ENCODE results near the gene CDKN1C.

Gene CDKN1C

GRCh38 chr11:2890466-2891294 is 5.1 kb upstream of the CDKN1C start:
- DNase-seq (ENCODE audit: low spot score) (no peak), FAIRE-seq (no peak)

- no peak for FAIRE-seq
- DNase-seq (ENCODE audit: low spot score) = no peak
Observed at GRCh38 chr11:2889362-2890273, 4.0 kb upstream of the CDKN1C start.

GRCh38 chr11:2888266-2888968 is 2.8 kb upstream of the CDKN1C start:
- FAIRE-seq (peak; percentile 96), DNase-seq (ENCODE audit: low spot score) (peak; percentile 86)

GRCh38 chr11:2887515-2888195 is 2.1 kb upstream of the CDKN1C start:
- DNase-seq (ENCODE audit: low spot score) = no peak
- FAIRE-seq = no peak

- FAIRE-seq = no peak
- DNase-seq (ENCODE audit: low spot score) = no peak
Observed at GRCh38 chr11:2886936-2887335, 1.4 kb upstream of the CDKN1C start.

GRCh38 chr11:2886191-2886894 is 768 bp upstream of the CDKN1C start:
- FAIRE-seq (no peak), DNase-seq (ENCODE audit: low spot score) (no peak)

- FAIRE-seq (peak; percentile 67), DNase-seq (ENCODE audit: low spot score) (peak; percentile 83)
Observed at GRCh38 chr11:2885017-2885677, 428 bp downstream of the CDKN1C start.

- DNase-seq (ENCODE audit: low spot score) (peak; percentile 77), FAIRE-seq (no peak)
Observed at GRCh38 chr11:2883979-2884815, 1.4 kb downstream of the CDKN1C start.

- DNase-seq (ENCODE audit: low spot score) (peak; percentile 29), FAIRE-seq (no peak)
Observed at GRCh38 chr11:2883640-2883978, 2.0 kb downstream of the CDKN1C start.

GRCh38 chr11:2882396-2883110 is 3.0 kb downstream of the CDKN1C start:
- DNase-seq (ENCODE audit: low spot score) = no peak
- no peak for FAIRE-seq

- FAIRE-seq (no peak), DNase-seq (ENCODE audit: low spot score) (no peak)
Observed at GRCh38 chr11:2881981-2882375, 3.6 kb downstream of the CDKN1C start.

GRCh38 chr11:2881076-2881980 is 4.2 kb downstream of the CDKN1C start:
- FAIRE-seq (no peak), DNase-seq (ENCODE audit: low spot score) (no peak)

- no peak for FAIRE-seq
- DNase-seq (ENCODE audit: low spot score) = no peak
Observed at GRCh38 chr11:2880646-2881045, 4.9 kb downstream of the CDKN1C start.

- no peak for FAIRE-seq
- no peak for DNase-seq (ENCODE audit: low spot score)
Observed at GRCh38 chr11:2878782-2879181, 6.8 kb downstream of the CDKN1C start.

GRCh38 chr11:2877474-2877873 is 8.1 kb downstream of the CDKN1C start:
- FAIRE-seq (no peak), DNase-seq (ENCODE audit: low spot score) (no peak)

- no peak for FAIRE-seq
- DNase-seq (ENCODE audit: low spot score) = no peak
Observed at GRCh38 chr11:2874963-2875362, 10.6 kb downstream of the CDKN1C start.

- DNase-seq (ENCODE audit: low spot score) (no peak), FAIRE-seq (no peak)
Observed at GRCh38 chr11:2870969-2871680, 14.4 kb downstream of the CDKN1C start.
